ENCODE data around the gene LRP10. TPM values are rescaled to one million over a fixed set of nuclear protein-coding genes. Genes with fewer than 3 reads are reported as not detected.

Gene LRP10
- total RNA-seq, 1 donor from 2014 or later: 52.3 TPM

- Mint-ChIP-seq H3K4me3 (no peak overlapping the region), H3K27me3 (no peaks in the 10 kb centered on the region), H3K36me3 (peaks cover 38% of the 10 kb centered on the region), H3K4me1 (ENCODE audit: unreplicated experiment) (peaks cover 4% of the 10 kb centered on the region), H3K9me3 (no peaks in the 10 kb centered on the region), H3K27ac (no peak overlapping the region)
- TF ChIP-seq, protein P1, sequence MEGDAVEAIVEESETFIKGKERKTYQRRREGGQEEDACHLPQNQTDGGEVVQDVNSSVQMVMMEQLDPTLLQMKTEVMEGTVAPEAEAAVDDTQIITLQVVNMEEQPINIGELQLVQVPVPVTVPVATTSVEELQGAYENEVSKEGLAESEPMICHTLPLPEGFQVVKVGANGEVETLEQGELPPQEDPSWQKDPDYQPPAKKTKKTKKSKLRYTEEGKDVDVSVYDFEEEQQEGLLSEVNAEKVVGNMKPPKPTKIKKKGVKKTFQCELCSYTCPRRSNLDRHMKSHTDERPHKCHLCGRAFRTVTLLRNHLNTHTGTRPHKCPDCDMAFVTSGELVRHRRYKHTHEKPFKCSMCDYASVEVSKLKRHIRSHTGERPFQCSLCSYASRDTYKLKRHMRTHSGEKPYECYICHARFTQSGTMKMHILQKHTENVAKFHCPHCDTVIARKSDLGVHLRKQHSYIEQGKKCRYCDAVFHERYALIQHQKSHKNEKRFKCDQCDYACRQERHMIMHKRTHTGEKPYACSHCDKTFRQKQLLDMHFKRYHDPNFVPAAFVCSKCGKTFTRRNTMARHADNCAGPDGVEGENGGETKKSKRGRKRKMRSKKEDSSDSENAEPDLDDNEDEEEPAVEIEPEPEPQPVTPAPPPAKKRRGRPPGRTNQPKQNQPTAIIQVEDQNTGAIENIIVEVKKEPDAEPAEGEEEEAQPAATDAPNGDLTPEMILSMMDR (conservative IDR thresholded peaks at IDR 0.05): no peak
- DNase-seq (ENCODE audit: extremely low spot score, unreplicated experiment): no peak
These were observed 30.3 kb downstream of the LRP10 start for GRCh38 chr14:22901799-22902198.

GRCh38 chr14:22903742-22904087, 32.2 kb downstream of the LRP10 start:
- H3K4me3 Mint-ChIP-seq: no peak overlapping the region
- H3K4me1 Mint-ChIP-seq (ENCODE audit: unreplicated experiment): no peaks in the 10 kb centered on the region
- H3K27ac Mint-ChIP-seq: no peak overlapping the region
- no peaks in the 10 kb centered on the region for H3K27me3 Mint-ChIP-seq
- DNase-seq (ENCODE audit: extremely low spot score, unreplicated experiment): no peak
- TF ChIP-seq, protein P1 (conservative IDR thresholded peaks at IDR 0.05): no peak
- no peaks in the 10 kb centered on the region for H3K9me3 Mint-ChIP-seq
- peaks cover 38% of the 10 kb centered on the region for H3K36me3 Mint-ChIP-seq

DNA sequence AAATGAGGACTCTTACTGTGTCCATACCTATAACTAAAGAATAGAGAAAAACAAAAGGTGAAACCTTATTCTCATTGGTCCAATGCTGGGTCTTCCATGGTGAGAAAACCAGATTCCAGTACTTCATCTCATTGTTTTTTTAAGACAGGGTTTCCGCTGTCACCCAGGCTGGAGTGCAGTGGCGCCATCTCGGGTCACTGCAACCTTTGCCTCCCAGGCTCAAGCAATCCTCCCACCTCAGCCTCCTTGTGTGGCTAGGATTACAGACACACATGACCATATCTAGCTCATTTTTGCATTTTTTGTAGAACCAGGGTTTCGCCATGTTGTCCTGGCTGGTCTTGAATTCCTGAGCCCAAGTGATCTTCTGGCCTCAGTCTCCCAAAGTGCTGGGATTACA, 34.1 kb downstream of the LRP10 start:
- H3K4me3 Mint-ChIP-seq: no peak overlapping the region
- no peaks in the 10 kb centered on the region for H3K4me1 Mint-ChIP-seq (ENCODE audit: unreplicated experiment)
- H3K36me3 Mint-ChIP-seq: peaks cover 40% of the 10 kb centered on the region
- TF ChIP-seq, protein P1 (conservative IDR thresholded peaks at IDR 0.05): no peak
- H3K27ac Mint-ChIP-seq: no peak overlapping the region
- no peaks in the 10 kb centered on the region for H3K27me3 Mint-ChIP-seq
- no peak for DNase-seq (ENCODE audit: extremely low spot score, unreplicated experiment)
- H3K9me3 Mint-ChIP-seq: no peaks in the 10 kb centered on the region

GRCh38 chr14:22906073-22906472, 34.5 kb downstream of the LRP10 start:
- H3K27ac Mint-ChIP-seq: no peak overlapping the region
- TF ChIP-seq, protein P1 (conservative IDR thresholded peaks at IDR 0.05): no peak
- H3K27me3 Mint-ChIP-seq: no peaks in the 10 kb centered on the region
- no peak overlapping the region for H3K4me3 Mint-ChIP-seq
- H3K36me3 Mint-ChIP-seq: peaks cover 38% of the 10 kb centered on the region
- no peaks in the 10 kb centered on the region for H3K9me3 Mint-ChIP-seq
- no peaks in the 10 kb centered on the region for H3K4me1 Mint-ChIP-seq (ENCODE audit: unreplicated experiment)
- no peak for DNase-seq (ENCODE audit: extremely low spot score, unreplicated experiment)

DNA sequence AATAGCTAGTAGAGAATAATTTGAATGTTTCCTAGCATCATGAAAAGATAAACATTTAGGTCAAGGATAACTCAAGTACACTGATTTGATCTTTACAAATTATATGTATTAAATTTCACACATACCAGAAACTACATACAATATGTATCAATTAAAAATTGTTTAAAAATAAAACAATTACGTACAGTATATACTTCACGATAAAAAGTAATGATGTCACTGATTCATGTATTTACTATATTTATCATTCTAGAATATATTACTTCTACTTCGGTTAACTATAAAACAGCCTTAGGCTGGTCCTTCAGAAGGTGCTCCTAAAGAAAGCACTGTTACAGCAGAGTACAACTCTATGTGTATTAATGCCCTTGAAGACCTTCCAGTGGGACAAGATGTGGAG, 35.9 kb downstream of the LRP10 start:
- peaks cover 4% of the 10 kb centered on the region for H3K4me1 Mint-ChIP-seq (ENCODE audit: unreplicated experiment)
- no peak for DNase-seq (ENCODE audit: extremely low spot score, unreplicated experiment)
- TF ChIP-seq, protein P1 (conservative IDR thresholded peaks at IDR 0.05): no peak
- H3K4me3 Mint-ChIP-seq: no peak overlapping the region
- no peaks in the 10 kb centered on the region for H3K9me3 Mint-ChIP-seq
- H3K27ac Mint-ChIP-seq: no peak overlapping the region
- no peaks in the 10 kb centered on the region for H3K27me3 Mint-ChIP-seq
- peaks cover 36% of the 10 kb centered on the region for H3K36me3 Mint-ChIP-seq

- no peak for DNase-seq (ENCODE audit: extremely low spot score, unreplicated experiment)
- no peak overlapping the region for H3K27ac Mint-ChIP-seq
- peaks cover 5% of the 10 kb centered on the region for H3K4me1 Mint-ChIP-seq (ENCODE audit: unreplicated experiment)
- no peaks in the 10 kb centered on the region for H3K27me3 Mint-ChIP-seq
- H3K4me3 Mint-ChIP-seq: no peak overlapping the region
- H3K9me3 Mint-ChIP-seq: no peaks in the 10 kb centered on the region
- TF ChIP-seq, protein P1 (conservative IDR thresholded peaks at IDR 0.05): no peak
- H3K36me3 Mint-ChIP-seq: peaks cover 35% of the 10 kb centered on the region
These were observed 37.1 kb downstream of the LRP10 start for GRCh38 chr14:22908601-22909000.
